Endothelial cell of umbilical vein (primary cell): ENCODE measurements around the gene RPH3AL. TPM values are rescaled to one million over a fixed set of nuclear protein-coding genes. Genes with fewer than 3 reads are reported as not detected.

Source experiments
- BruUV-seq: library from RNA; stranded (reverse); fragments of 400-500 nt; replicated peaks from 2 replicates; lab custom pipeline; 2021; lab: Mats Ljungman, UMichigan
- CTCF ChIA-PET: fragments of 300-600, 350-600 bp; sonication (Branson Sonifier 250); formaldehyde crosslinking; loops from one replicate; lab custom pipeline; 2021; ENCODE audit warnings: antibody characterized with exemption, inconsistent platforms; lab: Charles Lee
- POLR2A ChIA-PET: fragments of 300-600, 350-600 bp; sonication (Branson Sonifier 250); formaldehyde crosslinking; loops from one replicate; lab custom pipeline; 2021; ENCODE audit warnings: antibody characterized with exemption, inconsistent platforms; lab: Charles Lee
- DNase-seq: peaks from one replicate; pipeline ENCODE4 v3.0.0-alpha.2; 2011; ENCODE audit warnings: low read depth, low spot score
- FAIRE-seq: peaks from 2 replicates; lab custom pipeline; 2011; peaks lifted over from hg19 to GRCh38; lab: Jason Lieb, UNC
- H2AFZ ChIP-seq: 2 replicates; pipeline ENCODE4 v1.6.0; 2012; ENCODE audit warnings: low read depth, low read length, control low read depth, inconsistent platforms
- H3K27ac ChIP-seq: 2 replicates; pipeline ENCODE4 v1.5.1; 2011; ENCODE audit warnings: low read depth, mild to moderate bottlenecking, control low read depth, low read length, moderate library complexity; ENCODE audit not compliant: insufficient read depth
- H3K27me3 ChIP-seq, 2 experiments: 2 replicates each; pipeline versions ENCODE4 v1.6.0 to v1.6.1; 2011; ENCODE audit warnings: low read length in 2 of 2, mixed read lengths in 1 of 2; ENCODE audit not compliant: control insufficient read depth in 2 of 2, insufficient read depth in 2 of 2
- H3K36me3 ChIP-seq, 2 experiments: 2 replicates in 1 of 2; 3 replicates in 1 of 2; pipeline ENCODE4 v1.5.1; 2011; ENCODE audit warnings: low read length in 2 of 2, mild to moderate bottlenecking in 1 of 2, moderate library complexity in 1 of 2; ENCODE audit not compliant: control insufficient read depth in 2 of 2, insufficient read depth in 2 of 2; ENCODE audit errors: extremely low read depth in 1 of 2
- H3K4me1 ChIP-seq: 3 replicates; pipeline ENCODE4 v1.5.1; 2011; ENCODE audit warnings: mild to moderate bottlenecking, low read length; ENCODE audit not compliant: control insufficient read depth, insufficient read depth; ENCODE audit errors: extremely low read depth
- H3K4me2 ChIP-seq: 2 replicates; pipeline ENCODE4 v1.6.1; 2011; ENCODE audit warnings: low read length, control low read depth, mixed read lengths; ENCODE audit not compliant: insufficient read depth
- H3K4me3 ChIP-seq, 3 experiments: fragments of 200-600 bp in 1 of 3; sonication (generic), shearing (Covaris generic) in 1 of 3; replicated peaks in 1 of 3; 2 replicates each; pipeline ENCODE4 v1.5.1; 2011 to 2016; ENCODE audit warnings: control low read depth in 3 of 3, low read length in 3 of 3, mild to moderate bottlenecking in 2 of 3, inconsistent platforms in 1 of 3, low read depth in 1 of 3, moderate library complexity in 1 of 3; ENCODE audit not compliant: insufficient read depth in 1 of 3
- H3K79me2 ChIP-seq: 2 replicates; pipeline ENCODE4 v1.6.0; 2012; ENCODE audit warnings: low read length, inconsistent platforms; ENCODE audit not compliant: control insufficient read depth, insufficient read depth
- H3K9ac ChIP-seq: replicated peaks from 2 replicates; pipeline ENCODE3; 2011; ENCODE audit warnings: low read length, control low read depth; ENCODE audit not compliant: insufficient read depth; ENCODE audit errors: extremely low read depth
- H3K9me1 ChIP-seq: replicated peaks from 3 replicates; pipeline ENCODE4 v1.6.0; 2011; ENCODE audit warnings: mild to moderate bottlenecking, low read length; ENCODE audit not compliant: control insufficient read depth, insufficient read depth; ENCODE audit errors: extremely low read depth
- H3K9me3 ChIP-seq: replicated peaks from 2 replicates; pipeline ENCODE4 v1.5.1; 2012; ENCODE audit warnings: low read length, inconsistent platforms; ENCODE audit not compliant: control insufficient read depth, insufficient read depth
- H4K20me1 ChIP-seq: replicated peaks from 2 replicates; pipeline ENCODE3; 2011; ENCODE audit warnings: mild to moderate bottlenecking, low read length; ENCODE audit not compliant: control insufficient read depth, insufficient read depth; ENCODE audit errors: extremely low read depth
- EZH2 ChIP-seq: IDR thresholded peaks from 2 replicates; pipeline ENCODE4 v1.6.1; 2012; ENCODE audit warnings: borderline replicate concordance, low read depth, mild to moderate bottlenecking, moderate library complexity, low read length, inconsistent platforms; ENCODE audit not compliant: severe bottlenecking
- FOS ChIP-seq: IDR thresholded peaks from 2 replicates; pipeline ENCODE4 v1.6.1; 2011; ENCODE audit warnings: mild to moderate bottlenecking, low read length, moderate library complexity, borderline replicate concordance; ENCODE audit not compliant: insufficient read depth
- GATA2 ChIP-seq: IDR thresholded peaks from 2 replicates; pipeline ENCODE4 v1.7.0; 2011; ENCODE audit warnings: low read depth, mild to moderate bottlenecking, moderate library complexity, mixed read lengths, low read length; ENCODE audit not compliant: insufficient read length, insufficient read depth
- JUN ChIP-seq: IDR thresholded peaks from 2 replicates; pipeline ENCODE4 v1.6.1; 2011; ENCODE audit warnings: borderline replicate concordance, low read depth; ENCODE audit not compliant: insufficient read length, insufficient read depth
- MYC ChIP-seq: IDR thresholded peaks from one replicate; pipeline ENCODE4 v1.6.1; 2011; ENCODE audit warnings: mild to moderate bottlenecking, low read depth, low read length
- POLR2A ChIP-seq: IDR thresholded peaks from 2 replicates; pipeline ENCODE4 v1.6.1; 2012; ENCODE audit warnings: low read depth, mild to moderate bottlenecking, control low read depth, low read length
- POLR2AphosphoS5 ChIP-seq: IDR thresholded peaks from 2 replicates; pipeline ENCODE4 v1.6.1; 2012; ENCODE audit warnings: low read depth, mild to moderate bottlenecking, control low read depth, low read length, moderate library complexity; ENCODE audit not compliant: insufficient read depth
- dilution Hi-C: fragments of 300-500 bp; cut with MboI; formaldehyde crosslinking; loops from one replicate; pipeline ENCODE4 v1.15.0; 2019; ENCODE audit warnings: low sequenced_read_pairs; ENCODE audit not compliant: extremely low pct_ligation_motif_present
- intact Hi-C: fragments of 100-400 bp; cut with micrococcal nuclease; formaldehyde crosslinking; loops from one replicate; pipeline ENCODE4 v1.10.0; 2022
- polyA plus RNA-seq, 4 experiments: library from polyadenylated mRNA; depleted of rRNA in 3 of 4; stranded (reverse) in 3 of 4; unstranded in 1 of 4; fragments of >200 nt; gene quantifications; 2 replicates each; pipeline versions ENCODE4 v1.2.1 to v1.2.3, GENCODE V29; 2011 to 2012; ENCODE audit warnings: missing spikeins in 1 of 4
- total RNA-seq: library from RNA; stranded (reverse); gene quantifications from 2 replicates; pipeline ENCODE4 v1.2.3, GENCODE V29; 2021
- TF ChIP-seq, protein P1 (sequence below), 2 donors: IDR thresholded peaks; 1 replicate in 1 of 2; 2 replicates in 1 of 2; pipeline ENCODE4 v1.5.1; 2011; ENCODE audit warnings: low read length in 2 of 2, mild to moderate bottlenecking in 2 of 2, moderate library complexity in 2 of 2, control low read depth in 1 of 2, inconsistent platforms in 1 of 2, low read depth in 1 of 2; ENCODE audit not compliant: insufficient read depth in 1 of 2; ENCODE audit errors: extremely low read depth in 1 of 2
- TF ChIP-seq, protein P2 (sequence below): IDR thresholded peaks from 2 replicates; pipeline ENCODE4 v1.6.1; 2011; ENCODE audit not compliant: insufficient read depth, insufficient read length

The RPH3AL gene
- total and polyA plus RNA-seq, 2 donors (not counting 3 experiments of a cell fraction or from before 2014, with no cell fraction given), result 4.1 to 7.0 TPM

DNA sequence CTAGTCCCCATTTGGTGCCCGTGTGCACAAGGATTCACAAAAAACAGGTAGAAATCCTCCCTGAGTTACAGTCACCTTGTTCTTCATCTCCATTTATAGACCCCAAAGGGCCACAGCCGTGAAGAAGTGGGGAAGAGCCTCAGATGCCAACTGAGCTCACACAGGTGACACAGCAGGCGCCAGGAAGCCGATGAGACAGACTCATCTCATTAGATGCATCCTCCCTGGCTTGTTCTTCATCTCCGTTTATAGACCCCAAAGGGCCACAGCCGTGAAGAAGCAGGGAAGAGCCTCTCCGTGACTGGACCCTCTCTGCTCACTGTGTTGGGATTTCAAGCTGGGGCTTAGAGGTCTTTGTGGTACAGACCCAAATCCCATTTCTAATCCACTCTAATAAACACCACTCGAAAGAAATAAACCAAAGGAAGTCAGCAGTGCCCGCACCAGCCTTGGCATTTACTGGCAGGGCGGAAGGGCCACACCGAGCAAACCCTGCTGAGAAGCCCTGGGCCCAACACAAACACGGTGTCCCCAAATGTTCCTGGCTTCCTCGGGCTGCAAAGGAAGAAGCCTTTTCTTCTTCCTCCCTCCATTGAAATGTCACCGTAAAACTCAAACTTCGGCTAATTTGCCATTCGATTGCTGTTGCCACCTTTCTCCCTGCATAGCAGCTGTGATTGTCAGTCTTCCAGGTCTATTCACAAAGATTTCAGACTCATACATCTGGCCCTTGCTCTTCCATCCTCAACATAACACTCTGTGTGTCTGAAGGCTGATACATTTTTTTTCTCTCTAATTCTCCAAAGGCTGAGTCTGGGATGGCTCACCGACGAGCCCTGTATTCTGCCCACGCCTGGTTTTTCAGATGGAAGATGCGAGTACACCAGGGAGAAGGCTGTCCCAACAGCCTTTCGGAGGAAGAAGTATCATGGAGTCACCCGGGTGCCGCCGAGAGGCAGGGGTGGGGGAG is 126.2 kb downstream of the RPH3AL start:
- H3K79me2 ChIP-seq, result no peaks in the 10 kb centered on the region
- no peak overlapping the region for H3K4me2 ChIP-seq
- FAIRE-seq (no peak), DNase-seq (no peak)
- no peak overlapping the region for H3K9ac ChIP-seq
- peaks cover 15% of the 10 kb centered on the region for H3K4me1 ChIP-seq
- ChIA-PET POLR2A (no interaction called here), CTCF (interaction anchor here (0.9 to 1.3 kb wide), 2 partner anchors 26 to 474 kb away, joined by 3 read pairs; no protein-coding TSS in a partner anchor)
- H3K9me3 ChIP-seq, result no peaks in the 10 kb centered on the region
- H3K4me3 ChIP-seq, result no peak overlapping the region
- no TSS peak for BruUV-seq
- dilution Hi-C loops (no loop called here), intact Hi-C loops (no loop called here)
- no peaks in the 10 kb centered on the region for H3K27me3 ChIP-seq
- H4K20me1 ChIP-seq, result no peaks in the 10 kb centered on the region
- no peaks in the 10 kb centered on the region for H3K9me1 ChIP-seq
- no peak overlapping the region for H2AFZ ChIP-seq
- H3K27ac ChIP-seq, result no peak overlapping the region
- no peaks in the 10 kb centered on the region for H3K36me3 ChIP-seq
- TF ChIP-seq FOS (no peak), GATA2 (no peak), MYC (no peak), EZH2 (no peak), JUN (no peak), POLR2A (no peak), POLR2AphosphoS5 (no peak)
- TF ChIP-seq, protein P1, sequence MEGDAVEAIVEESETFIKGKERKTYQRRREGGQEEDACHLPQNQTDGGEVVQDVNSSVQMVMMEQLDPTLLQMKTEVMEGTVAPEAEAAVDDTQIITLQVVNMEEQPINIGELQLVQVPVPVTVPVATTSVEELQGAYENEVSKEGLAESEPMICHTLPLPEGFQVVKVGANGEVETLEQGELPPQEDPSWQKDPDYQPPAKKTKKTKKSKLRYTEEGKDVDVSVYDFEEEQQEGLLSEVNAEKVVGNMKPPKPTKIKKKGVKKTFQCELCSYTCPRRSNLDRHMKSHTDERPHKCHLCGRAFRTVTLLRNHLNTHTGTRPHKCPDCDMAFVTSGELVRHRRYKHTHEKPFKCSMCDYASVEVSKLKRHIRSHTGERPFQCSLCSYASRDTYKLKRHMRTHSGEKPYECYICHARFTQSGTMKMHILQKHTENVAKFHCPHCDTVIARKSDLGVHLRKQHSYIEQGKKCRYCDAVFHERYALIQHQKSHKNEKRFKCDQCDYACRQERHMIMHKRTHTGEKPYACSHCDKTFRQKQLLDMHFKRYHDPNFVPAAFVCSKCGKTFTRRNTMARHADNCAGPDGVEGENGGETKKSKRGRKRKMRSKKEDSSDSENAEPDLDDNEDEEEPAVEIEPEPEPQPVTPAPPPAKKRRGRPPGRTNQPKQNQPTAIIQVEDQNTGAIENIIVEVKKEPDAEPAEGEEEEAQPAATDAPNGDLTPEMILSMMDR (IDR thresholded peaks at IDR 0.05; ENCODE audit: extremely low read depth in 1 of 2, insufficient read depth in 1 of 2, low read depth in 1 of 2, low read length in 2 of 2), result no peak
- TF ChIP-seq, protein P2, sequence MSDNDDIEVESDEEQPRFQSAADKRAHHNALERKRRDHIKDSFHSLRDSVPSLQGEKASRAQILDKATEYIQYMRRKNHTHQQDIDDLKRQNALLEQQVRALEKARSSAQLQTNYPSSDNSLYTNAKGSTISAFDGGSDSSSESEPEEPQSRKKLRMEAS, result no peak
